ENCODE data around the gene ZBTB1. TPM values are rescaled to one million over a fixed set of nuclear protein-coding genes. Genes with fewer than 3 reads are reported as not detected.

The ZBTB1 gene
- total RNA-seq, 1 experiment from 2014 or later: 24.7 TPM

DNA sequence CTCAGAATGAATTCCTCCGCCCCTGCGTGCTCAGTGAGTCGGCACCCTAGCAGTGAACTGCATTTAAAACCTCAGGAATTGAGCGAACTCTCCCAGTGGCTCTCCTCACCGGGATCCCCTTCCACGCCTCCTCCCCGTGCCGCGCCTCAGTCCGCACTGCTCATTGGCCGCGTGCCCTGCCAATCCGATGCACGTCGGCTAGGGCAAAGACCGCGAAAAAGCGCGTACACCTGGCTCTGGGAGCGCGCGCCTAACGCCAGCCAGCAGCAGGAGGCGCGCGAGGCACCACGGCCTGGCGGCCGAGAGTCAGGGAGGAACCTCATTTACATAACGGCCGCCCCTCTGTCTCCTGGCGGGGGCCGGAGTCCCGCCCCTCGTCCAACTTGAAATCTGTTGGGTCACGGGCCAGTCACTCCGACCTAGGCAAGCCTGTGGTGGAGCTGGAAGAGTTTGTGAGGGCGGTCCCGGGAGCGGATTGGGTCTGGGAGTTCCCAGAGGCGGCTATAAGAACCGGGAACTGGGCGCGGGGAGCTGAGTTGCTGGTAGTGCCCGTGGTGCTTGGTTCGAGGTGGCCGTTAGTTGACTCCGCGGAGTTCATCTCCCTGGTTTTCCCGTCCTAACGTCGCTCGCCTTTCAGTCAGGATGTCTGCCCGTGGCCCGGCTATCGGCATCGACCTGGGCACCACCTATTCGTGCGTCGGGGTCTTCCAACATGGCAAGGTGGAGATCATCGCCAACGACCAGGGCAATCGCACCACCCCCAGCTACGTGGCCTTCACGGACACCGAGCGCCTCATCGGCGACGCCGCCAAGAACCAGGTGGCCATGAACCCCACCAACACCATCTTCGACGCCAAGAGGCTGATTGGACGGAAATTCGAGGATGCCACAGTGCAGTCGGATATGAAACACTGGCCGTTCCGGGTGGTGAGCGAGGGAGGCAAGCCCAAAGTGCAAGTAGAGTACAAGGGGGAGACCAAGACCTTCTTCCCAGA lies 35.9 kb downstream of the ZBTB1 start, which contains the start of gene HSPA2 (continued):
- TF ChIP-seq, protein P1, sequence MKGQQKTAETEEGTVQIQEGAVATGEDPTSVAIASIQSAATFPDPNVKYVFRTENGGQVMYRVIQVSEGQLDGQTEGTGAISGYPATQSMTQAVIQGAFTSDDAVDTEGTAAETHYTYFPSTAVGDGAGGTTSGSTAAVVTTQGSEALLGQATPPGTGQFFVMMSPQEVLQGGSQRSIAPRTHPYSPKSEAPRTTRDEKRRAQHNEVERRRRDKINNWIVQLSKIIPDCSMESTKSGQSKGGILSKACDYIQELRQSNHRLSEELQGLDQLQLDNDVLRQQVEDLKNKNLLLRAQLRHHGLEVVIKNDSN (CRISPR knock-in tag; IDR thresholded peaks at IDR 0.05): peak; percentile 49; the same call in 1 of the 2 replicates
- TF ChIP-seq, protein P2, sequence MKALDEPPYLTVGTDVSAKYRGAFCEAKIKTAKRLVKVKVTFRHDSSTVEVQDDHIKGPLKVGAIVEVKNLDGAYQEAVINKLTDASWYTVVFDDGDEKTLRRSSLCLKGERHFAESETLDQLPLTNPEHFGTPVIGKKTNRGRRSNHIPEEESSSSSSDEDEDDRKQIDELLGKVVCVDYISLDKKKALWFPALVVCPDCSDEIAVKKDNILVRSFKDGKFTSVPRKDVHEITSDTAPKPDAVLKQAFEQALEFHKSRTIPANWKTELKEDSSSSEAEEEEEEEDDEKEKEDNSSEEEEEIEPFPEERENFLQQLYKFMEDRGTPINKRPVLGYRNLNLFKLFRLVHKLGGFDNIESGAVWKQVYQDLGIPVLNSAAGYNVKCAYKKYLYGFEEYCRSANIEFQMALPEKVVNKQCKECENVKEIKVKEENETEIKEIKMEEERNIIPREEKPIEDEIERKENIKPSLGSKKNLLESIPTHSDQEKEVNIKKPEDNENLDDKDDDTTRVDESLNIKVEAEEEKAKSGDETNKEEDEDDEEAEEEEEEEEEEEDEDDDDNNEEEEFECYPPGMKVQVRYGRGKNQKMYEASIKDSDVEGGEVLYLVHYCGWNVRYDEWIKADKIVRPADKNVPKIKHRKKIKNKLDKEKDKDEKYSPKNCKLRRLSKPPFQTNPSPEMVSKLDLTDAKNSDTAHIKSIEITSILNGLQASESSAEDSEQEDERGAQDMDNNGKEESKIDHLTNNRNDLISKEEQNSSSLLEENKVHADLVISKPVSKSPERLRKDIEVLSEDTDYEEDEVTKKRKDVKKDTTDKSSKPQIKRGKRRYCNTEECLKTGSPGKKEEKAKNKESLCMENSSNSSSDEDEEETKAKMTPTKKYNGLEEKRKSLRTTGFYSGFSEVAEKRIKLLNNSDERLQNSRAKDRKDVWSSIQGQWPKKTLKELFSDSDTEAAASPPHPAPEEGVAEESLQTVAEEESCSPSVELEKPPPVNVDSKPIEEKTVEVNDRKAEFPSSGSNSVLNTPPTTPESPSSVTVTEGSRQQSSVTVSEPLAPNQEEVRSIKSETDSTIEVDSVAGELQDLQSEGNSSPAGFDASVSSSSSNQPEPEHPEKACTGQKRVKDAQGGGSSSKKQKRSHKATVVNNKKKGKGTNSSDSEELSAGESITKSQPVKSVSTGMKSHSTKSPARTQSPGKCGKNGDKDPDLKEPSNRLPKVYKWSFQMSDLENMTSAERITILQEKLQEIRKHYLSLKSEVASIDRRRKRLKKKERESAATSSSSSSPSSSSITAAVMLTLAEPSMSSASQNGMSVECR (CRISPR knock-in tag; IDR thresholded peaks at IDR 0.05; ENCODE audit: borderline replicate concordance): no peak
- TF ChIP-seq OVOL2 (CRISPR knock-in tag; IDR thresholded peaks at IDR 0.05; ENCODE audit: borderline replicate concordance) (no peak), NR2C2 (CRISPR knock-in tag; IDR thresholded peaks at IDR 0.05) (no peak), JAZF1 (CRISPR knock-in tag; IDR thresholded peaks at IDR 0.05) (no peak), ZBTB21 (CRISPR knock-in tag; IDR thresholded peaks at IDR 0.05; ENCODE audit: borderline replicate concordance) (0 out of 2 replicates have a peak, but pooled peaks have one; percentile 75), CREB1 (CRISPR knock-in tag; IDR thresholded peaks at IDR 0.05) (peak; percentile 50; the same call in 1 of the 2 replicates), NR1H2 (CRISPR knock-in tag; IDR thresholded peaks at IDR 0.05) (no peak), KAT7 (CRISPR knock-in tag; IDR thresholded peaks at IDR 0.05; ENCODE audit: borderline replicate concordance) (no peak), IRF2 (CRISPR knock-in tag; IDR thresholded peaks at IDR 0.05; ENCODE audit: borderline replicate concordance, low read depth) (no peak), ZNF423 (CRISPR knock-in tag; IDR thresholded peaks at IDR 0.05) (no peak), TEAD4 (CRISPR knock-in tag; IDR thresholded peaks at IDR 0.05) (no peak), TP53 (CRISPR knock-in tag; IDR thresholded peaks at IDR 0.05) (peak; percentile 74; the same call in 1 of the 2 replicates), TEAD1 (CRISPR knock-in tag; IDR thresholded peaks at IDR 0.05) (peak; percentile 63; the same call in 1 of the 2 replicates), MYBL2 (CRISPR knock-in tag; IDR thresholded peaks at IDR 0.05) (peak; percentile 97), SP1 (CRISPR knock-in tag; conservative IDR thresholded peaks at IDR 0.05) (peak; percentile 78)
- TF ChIP-seq, protein P3, sequence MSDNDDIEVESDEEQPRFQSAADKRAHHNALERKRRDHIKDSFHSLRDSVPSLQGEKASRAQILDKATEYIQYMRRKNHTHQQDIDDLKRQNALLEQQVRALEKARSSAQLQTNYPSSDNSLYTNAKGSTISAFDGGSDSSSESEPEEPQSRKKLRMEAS (CRISPR knock-in tag; IDR thresholded peaks at IDR 0.05): peak; percentile 92; the same call in 1 of the 2 replicates
- TF ChIP-seq, protein P4, sequence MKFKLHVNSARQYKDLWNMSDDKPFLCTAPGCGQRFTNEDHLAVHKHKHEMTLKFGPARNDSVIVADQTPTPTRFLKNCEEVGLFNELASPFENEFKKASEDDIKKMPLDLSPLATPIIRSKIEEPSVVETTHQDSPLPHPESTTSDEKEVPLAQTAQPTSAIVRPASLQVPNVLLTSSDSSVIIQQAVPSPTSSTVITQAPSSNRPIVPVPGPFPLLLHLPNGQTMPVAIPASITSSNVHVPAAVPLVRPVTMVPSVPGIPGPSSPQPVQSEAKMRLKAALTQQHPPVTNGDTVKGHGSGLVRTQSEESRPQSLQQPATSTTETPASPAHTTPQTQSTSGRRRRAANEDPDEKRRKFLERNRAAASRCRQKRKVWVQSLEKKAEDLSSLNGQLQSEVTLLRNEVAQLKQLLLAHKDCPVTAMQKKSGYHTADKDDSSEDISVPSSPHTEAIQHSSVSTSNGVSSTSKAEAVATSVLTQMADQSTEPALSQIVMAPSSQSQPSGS (CRISPR knock-in tag; IDR thresholded peaks at IDR 0.05; ENCODE audit: borderline replicate concordance, low read depth): no peak
- TF ChIP-seq, protein P5, sequence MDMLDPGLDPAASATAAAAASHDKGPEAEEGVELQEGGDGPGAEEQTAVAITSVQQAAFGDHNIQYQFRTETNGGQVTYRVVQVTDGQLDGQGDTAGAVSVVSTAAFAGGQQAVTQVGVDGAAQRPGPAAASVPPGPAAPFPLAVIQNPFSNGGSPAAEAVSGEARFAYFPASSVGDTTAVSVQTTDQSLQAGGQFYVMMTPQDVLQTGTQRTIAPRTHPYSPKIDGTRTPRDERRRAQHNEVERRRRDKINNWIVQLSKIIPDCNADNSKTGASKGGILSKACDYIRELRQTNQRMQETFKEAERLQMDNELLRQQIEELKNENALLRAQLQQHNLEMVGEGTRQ (CRISPR knock-in tag; IDR thresholded peaks at IDR 0.05): peak; percentile 54
- TF ChIP-seq, protein P6, sequence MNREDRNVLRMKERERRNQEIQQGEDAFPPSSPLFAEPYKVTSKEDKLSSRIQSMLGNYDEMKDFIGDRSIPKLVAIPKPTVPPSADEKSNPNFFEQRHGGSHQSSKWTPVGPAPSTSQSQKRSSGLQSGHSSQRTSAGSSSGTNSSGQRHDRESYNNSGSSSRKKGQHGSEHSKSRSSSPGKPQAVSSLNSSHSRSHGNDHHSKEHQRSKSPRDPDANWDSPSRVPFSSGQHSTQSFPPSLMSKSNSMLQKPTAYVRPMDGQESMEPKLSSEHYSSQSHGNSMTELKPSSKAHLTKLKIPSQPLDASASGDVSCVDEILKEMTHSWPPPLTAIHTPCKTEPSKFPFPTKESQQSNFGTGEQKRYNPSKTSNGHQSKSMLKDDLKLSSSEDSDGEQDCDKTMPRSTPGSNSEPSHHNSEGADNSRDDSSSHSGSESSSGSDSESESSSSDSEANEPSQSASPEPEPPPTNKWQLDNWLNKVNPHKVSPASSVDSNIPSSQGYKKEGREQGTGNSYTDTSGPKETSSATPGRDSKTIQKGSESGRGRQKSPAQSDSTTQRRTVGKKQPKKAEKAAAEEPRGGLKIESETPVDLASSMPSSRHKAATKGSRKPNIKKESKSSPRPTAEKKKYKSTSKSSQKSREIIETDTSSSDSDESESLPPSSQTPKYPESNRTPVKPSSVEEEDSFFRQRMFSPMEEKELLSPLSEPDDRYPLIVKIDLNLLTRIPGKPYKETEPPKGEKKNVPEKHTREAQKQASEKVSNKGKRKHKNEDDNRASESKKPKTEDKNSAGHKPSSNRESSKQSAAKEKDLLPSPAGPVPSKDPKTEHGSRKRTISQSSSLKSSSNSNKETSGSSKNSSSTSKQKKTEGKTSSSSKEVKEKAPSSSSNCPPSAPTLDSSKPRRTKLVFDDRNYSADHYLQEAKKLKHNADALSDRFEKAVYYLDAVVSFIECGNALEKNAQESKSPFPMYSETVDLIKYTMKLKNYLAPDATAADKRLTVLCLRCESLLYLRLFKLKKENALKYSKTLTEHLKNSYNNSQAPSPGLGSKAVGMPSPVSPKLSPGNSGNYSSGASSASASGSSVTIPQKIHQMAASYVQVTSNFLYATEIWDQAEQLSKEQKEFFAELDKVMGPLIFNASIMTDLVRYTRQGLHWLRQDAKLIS (CRISPR knock-in tag; IDR thresholded peaks at IDR 0.05; ENCODE audit: borderline replicate concordance): 0 out of 2 replicates have a peak, but pooled peaks have one; percentile 44
- TF ChIP-seq, protein P7, sequence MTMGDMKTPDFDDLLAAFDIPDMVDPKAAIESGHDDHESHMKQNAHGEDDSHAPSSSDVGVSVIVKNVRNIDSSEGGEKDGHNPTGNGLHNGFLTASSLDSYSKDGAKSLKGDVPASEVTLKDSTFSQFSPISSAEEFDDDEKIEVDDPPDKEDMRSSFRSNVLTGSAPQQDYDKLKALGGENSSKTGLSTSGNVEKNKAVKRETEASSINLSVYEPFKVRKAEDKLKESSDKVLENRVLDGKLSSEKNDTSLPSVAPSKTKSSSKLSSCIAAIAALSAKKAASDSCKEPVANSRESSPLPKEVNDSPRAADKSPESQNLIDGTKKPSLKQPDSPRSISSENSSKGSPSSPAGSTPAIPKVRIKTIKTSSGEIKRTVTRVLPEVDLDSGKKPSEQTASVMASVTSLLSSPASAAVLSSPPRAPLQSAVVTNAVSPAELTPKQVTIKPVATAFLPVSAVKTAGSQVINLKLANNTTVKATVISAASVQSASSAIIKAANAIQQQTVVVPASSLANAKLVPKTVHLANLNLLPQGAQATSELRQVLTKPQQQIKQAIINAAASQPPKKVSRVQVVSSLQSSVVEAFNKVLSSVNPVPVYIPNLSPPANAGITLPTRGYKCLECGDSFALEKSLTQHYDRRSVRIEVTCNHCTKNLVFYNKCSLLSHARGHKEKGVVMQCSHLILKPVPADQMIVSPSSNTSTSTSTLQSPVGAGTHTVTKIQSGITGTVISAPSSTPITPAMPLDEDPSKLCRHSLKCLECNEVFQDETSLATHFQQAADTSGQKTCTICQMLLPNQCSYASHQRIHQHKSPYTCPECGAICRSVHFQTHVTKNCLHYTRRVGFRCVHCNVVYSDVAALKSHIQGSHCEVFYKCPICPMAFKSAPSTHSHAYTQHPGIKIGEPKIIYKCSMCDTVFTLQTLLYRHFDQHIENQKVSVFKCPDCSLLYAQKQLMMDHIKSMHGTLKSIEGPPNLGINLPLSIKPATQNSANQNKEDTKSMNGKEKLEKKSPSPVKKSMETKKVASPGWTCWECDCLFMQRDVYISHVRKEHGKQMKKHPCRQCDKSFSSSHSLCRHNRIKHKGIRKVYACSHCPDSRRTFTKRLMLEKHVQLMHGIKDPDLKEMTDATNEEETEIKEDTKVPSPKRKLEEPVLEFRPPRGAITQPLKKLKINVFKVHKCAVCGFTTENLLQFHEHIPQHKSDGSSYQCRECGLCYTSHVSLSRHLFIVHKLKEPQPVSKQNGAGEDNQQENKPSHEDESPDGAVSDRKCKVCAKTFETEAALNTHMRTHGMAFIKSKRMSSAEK (CRISPR knock-in tag; IDR thresholded peaks at IDR 0.05; ENCODE audit: borderline replicate concordance): no peak
